OCI-LY1 (cell line): ENCODE data around the gene SERINC2.

Source experiments
- H2AFZ ChIP-seq: fragments of 200-600 bp; sonication (generic), shearing (Covaris generic); 2 replicates; pipeline ENCODE4 v1.6.0; 2014; ENCODE audit warnings: antibody characterized with exemption, mild to moderate bottlenecking, low read length
- H3F3A ChIP-seq: fragments of 200-600 bp; sonication (generic), shearing (Covaris generic); 2 replicates; pipeline ENCODE4 v1.6.0; 2014; ENCODE audit warnings: mild to moderate bottlenecking, antibody characterized with exemption, low read length, moderate library complexity; ENCODE audit not compliant: insufficient read depth
- H3K27ac ChIP-seq: fragments of 200-600 bp; sonication (generic); 2 replicates; pipeline ENCODE4 v1.5.1; 2014; ENCODE audit warnings: low read length, mixed run types, mild to moderate bottlenecking, low read depth; ENCODE audit not compliant: poor library complexity, severe bottlenecking
- H3K27me3 ChIP-seq: fragments of 200-600 bp; sonication (generic); 2 replicates; pipeline ENCODE4 v1.6.0; 2014; ENCODE audit warnings: antibody characterized with exemption, mild to moderate bottlenecking, low read length, moderate library complexity; ENCODE audit not compliant: insufficient read depth
- H3K36me3 ChIP-seq: fragments of 200-600 bp; sonication (generic); 2 replicates; pipeline ENCODE4 v1.6.1; 2014; ENCODE audit warnings: mild to moderate bottlenecking, antibody characterized with exemption, low read length, moderate library complexity, mixed read lengths; ENCODE audit not compliant: insufficient read depth
- H3K4me1 ChIP-seq: fragments of 200-600 bp; sonication (generic); 2 replicates; pipeline ENCODE4 v1.5.1; 2014; ENCODE audit warnings: mild to moderate bottlenecking, low read length, moderate library complexity; ENCODE audit not compliant: insufficient read depth, severe bottlenecking
- H3K4me2 ChIP-seq: fragments of 200-600 bp; sonication (generic), shearing (Covaris generic); 2 replicates; pipeline ENCODE4 v1.6.1; 2014; ENCODE audit warnings: low read length
- H3K4me3 ChIP-seq: fragments of 200-600 bp; sonication (generic); 2 replicates; pipeline ENCODE4 v1.5.1; 2014; ENCODE audit warnings: low read length, low read depth, mild to moderate bottlenecking, mixed read lengths; ENCODE audit not compliant: poor library complexity, severe bottlenecking
- H3K79me2 ChIP-seq: fragments of 200-600 bp; shearing (Covaris generic); 2 replicates; pipeline ENCODE4 v1.6.1; 2016; ENCODE audit warnings: mixed run types, low read length, mixed read lengths; ENCODE audit not compliant: insufficient read depth
- H3K9ac ChIP-seq: fragments of 200-600 bp; sonication (generic), shearing (Covaris generic); 2 replicates; pipeline ENCODE4 v1.6.1; 2014; ENCODE audit warnings: mild to moderate bottlenecking, low read length, mixed read lengths
- H3K9me2 ChIP-seq: fragments of 200-600 bp; sonication (generic), shearing (Covaris generic); 2 replicates; pipeline ENCODE4 v1.6.1; 2014; ENCODE audit warnings: low read depth, mild to moderate bottlenecking, low read length, mixed read lengths
- H3K9me3 ChIP-seq: fragments of 200-600 bp; shearing (Covaris generic); 2 replicates; pipeline ENCODE4 v1.6.1; 2014; ENCODE audit warnings: low read length, mixed read lengths
- H4K20me1 ChIP-seq: fragments of 200-600 bp; sonication (generic), shearing (Covaris generic); 2 replicates; pipeline ENCODE4 v1.6.0; 2016; ENCODE audit warnings: mild to moderate bottlenecking, low read length; ENCODE audit not compliant: insufficient read depth
- CTCF ChIP-seq: fragments of 200-600 bp; sonication (generic), shearing (Covaris generic); IDR thresholded peaks from 2 replicates; pipeline ENCODE4 v1.5.1; 2017; ENCODE audit warnings: mild to moderate bottlenecking, antibody characterized with exemption, low read length, moderate library complexity, mixed read lengths
- EZH2 ChIP-seq: fragments of 200-600 bp; sonication (generic), shearing (Covaris generic); IDR thresholded peaks from 2 replicates; pipeline ENCODE4 v1.8.0; 2017; ENCODE audit warnings: borderline replicate concordance, mixed run types, mild to moderate bottlenecking, antibody characterized with exemption, low read length, moderate library complexity, mixed read lengths

SERINC2 gene

DNA sequence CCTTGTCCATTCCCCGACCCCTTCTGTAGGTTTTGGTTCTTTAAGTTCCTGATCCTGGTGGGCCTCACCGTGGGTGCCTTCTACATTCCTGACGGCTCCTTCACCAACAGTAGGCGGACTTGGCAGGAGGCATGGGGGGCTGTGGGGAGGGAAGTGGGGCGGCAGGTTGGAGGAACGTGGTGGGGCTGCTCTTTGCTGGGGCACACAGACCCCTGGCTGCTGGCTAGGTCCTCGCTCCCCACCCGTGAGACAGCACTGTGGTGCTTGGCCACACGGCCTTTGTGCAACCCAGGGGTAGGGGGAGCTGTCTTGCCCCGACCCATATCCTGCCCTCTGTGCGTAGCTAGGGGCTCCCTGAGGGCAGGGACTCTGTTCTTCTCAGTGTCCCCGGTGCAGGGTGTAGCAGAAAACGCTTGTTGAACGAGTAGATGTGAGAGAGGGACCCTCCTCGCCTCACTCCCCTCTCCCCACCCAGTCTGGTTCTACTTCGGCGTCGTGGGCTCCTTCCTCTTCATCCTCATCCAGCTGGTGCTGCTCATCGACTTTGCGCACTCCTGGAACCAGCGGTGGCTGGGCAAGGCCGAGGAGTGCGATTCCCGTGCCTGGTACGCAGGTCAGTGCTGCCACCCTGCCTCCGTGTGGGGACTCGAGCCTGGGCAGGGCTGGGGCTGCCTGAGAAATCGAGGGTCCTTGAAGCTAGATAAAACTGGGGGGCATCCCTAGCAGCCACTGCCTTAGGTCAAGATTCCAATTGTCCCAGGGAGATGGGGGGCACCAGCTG is 12.5 kb downstream of the SERINC2 start:
- H3K27me3 ChIP-seq: no peaks in the 10 kb centered on the region
- H3K27ac ChIP-seq: no peak overlapping the region
- no peak overlapping the region for H3K9ac ChIP-seq
- H3K9me2 ChIP-seq: no peaks in the 10 kb centered on the region
- H4K20me1 ChIP-seq: no peaks in the 10 kb centered on the region
- H3K4me2 ChIP-seq: no peak overlapping the region
- H3K4me3 ChIP-seq: no peak overlapping the region
- H2AFZ ChIP-seq: no peak overlapping the region
- H3K36me3 ChIP-seq: no peaks in the 10 kb centered on the region
- H3K4me1 ChIP-seq: peaks cover 13% of the 10 kb centered on the region
- no peaks in the 10 kb centered on the region for H3F3A ChIP-seq
- no peaks in the 10 kb centered on the region for H3K9me3 ChIP-seq
- H3K79me2 ChIP-seq: no peaks in the 10 kb centered on the region
- TF ChIP-seq EZH2 (no peak), CTCF (no peak)

DNA sequence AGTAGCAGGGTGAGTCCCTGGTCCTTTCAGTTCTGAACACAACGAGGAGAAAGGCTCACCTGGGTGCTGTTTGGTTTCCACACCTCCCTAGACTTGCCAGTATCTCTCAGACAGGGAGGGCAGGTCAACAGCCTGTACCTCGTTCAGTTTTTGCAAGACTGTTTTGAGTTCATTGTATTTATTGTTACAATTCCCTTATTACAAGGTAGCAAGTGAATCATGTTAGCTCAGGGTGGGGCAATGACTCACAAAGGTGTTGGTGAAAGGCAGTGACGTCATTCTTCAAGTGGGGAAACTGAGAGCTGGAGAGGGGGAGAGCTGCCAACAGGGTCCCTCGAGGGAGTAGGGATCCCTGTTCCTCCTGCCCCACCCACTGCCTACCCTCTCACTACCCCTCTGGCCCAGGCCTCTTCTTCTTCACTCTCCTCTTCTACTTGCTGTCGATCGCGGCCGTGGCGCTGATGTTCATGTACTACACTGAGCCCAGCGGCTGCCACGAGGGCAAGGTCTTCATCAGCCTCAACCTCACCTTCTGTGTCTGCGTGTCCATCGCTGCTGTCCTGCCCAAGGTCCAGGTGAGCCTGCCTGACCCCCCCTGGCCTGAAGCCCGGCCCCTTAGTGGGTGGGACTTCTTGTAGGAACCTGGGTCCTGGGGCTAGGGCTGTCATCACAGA is 13.4 kb downstream of the SERINC2 start:
- Histone ChIP-seq H3F3A (no peaks in the 10 kb centered on the region), H3K4me1 (peaks cover 13% of the 10 kb centered on the region)

GRCh38 chr1:31427322-31427721 is 14.3 kb downstream of the SERINC2 start:
- Histone ChIP-seq H4K20me1 (no peaks in the 10 kb centered on the region), H3K9ac (no peak overlapping the region), H2AFZ (no peak overlapping the region), H3K79me2 (no peaks in the 10 kb centered on the region), H3K27me3 (no peaks in the 10 kb centered on the region), H3K9me2 (no peaks in the 10 kb centered on the region), H3K27ac (no peak overlapping the region), H3K4me1 (peaks cover 13% of the 10 kb centered on the region), H3K4me3 (no peak overlapping the region), H3K4me2 (no peak overlapping the region), H3F3A (peaks cover 6% of the 10 kb centered on the region), H3K36me3 (no peaks in the 10 kb centered on the region), H3K9me3 (no peaks in the 10 kb centered on the region)
- TF ChIP-seq EZH2 (no peak), CTCF (no peak)

More for the DNA sequence above, 13.4 kb downstream of the SERINC2 start:
- TF ChIP-seq EZH2: no peak
- no peak for TF ChIP-seq CTCF
- Histone ChIP-seq H3K9me2 (no peaks in the 10 kb centered on the region), H3K4me3 (no peak overlapping the region), H2AFZ (no peak overlapping the region), H3K9me3 (no peaks in the 10 kb centered on the region), H3K27ac (no peak overlapping the region), H3K36me3 (no peaks in the 10 kb centered on the region), H3K79me2 (no peaks in the 10 kb centered on the region), H4K20me1 (no peaks in the 10 kb centered on the region), H3K9ac (no peak overlapping the region), H3K4me2 (no peak overlapping the region), H3K27me3 (no peaks in the 10 kb centered on the region)
